ENCODE results near the gene PDK3. TPM values are rescaled to one million over a fixed set of nuclear protein-coding genes. Genes with fewer than 3 reads are reported as not detected.

PDK3 gene
- total RNA-seq, 1 experiment from 2014 or later: 47.3 TPM

- H4K5ac ChIP-seq (ENCODE audit: insufficient read length, low read depth, low read length): no peak overlapping the region
- no peak overlapping the region for H2BK120ac ChIP-seq (ENCODE audit: low read depth, low read length, poor library complexity, severe bottlenecking)
- no peak overlapping the region; the same call in 1 of the 2 replicates for H3K4ac ChIP-seq (ENCODE audit: low read depth, low read length)
- H3K27ac Mint-ChIP-seq: peak overlapping the region; percentile 89 to 96 (median 93); a peak in 6 of 7 replicates
- H4K20me1 ChIP-seq (ENCODE audit: control insufficient read depth, insufficient read depth, insufficient read length): no peaks in the 10 kb centered on the region
- H2BK12ac ChIP-seq (ENCODE audit: insufficient read length, low read depth, low read length): no peak overlapping the region
- no peak for DNase-seq
- no peak overlapping the region for H2AK5ac ChIP-seq (ENCODE audit: insufficient read length, low read length)
- H3K23ac ChIP-seq (ENCODE audit: insufficient read length, low read depth, low read length): no peak overlapping the region
- H4K91ac ChIP-seq (ENCODE audit: insufficient read length, low read depth, low read length): no peak overlapping the region
- no CpG with 5 or more reads among the region's 5 CpGs for WGBS (ENCODE audit: extremely low coverage, insufficient read length, low lambda C conversion rate)
- no peak overlapping the region for H4K8ac ChIP-seq (replicated peaks; ENCODE audit: insufficient read length, low read depth, low read length)
- H3K9ac ChIP-seq (ENCODE audit: extremely low read depth, insufficient read length, low read length): peak overlapping the region; percentile 80
- H3K27me3 Mint-ChIP-seq (ENCODE audit: low read depth): peaks cover 2% of the 10 kb centered on the region
- no peak overlapping the region for H3T11ph ChIP-seq (ENCODE audit: low read length)
- peak overlapping the region; percentile 81 to 89 for H3K4me3 Mint-ChIP-seq
- peaks cover 4% of the 10 kb centered on the region; the same call in 1 of the 2 replicates for H3K4me1 ChIP-seq (ENCODE audit: insufficient read depth, low read length)
- H3K23me2 ChIP-seq (ENCODE audit: insufficient read length, low read depth, low read length, poor library complexity, severe bottlenecking): peaks cover 15% of the 10 kb centered on the region
- H3K79me1 ChIP-seq (ENCODE audit: insufficient read depth, low read depth, low read length, poor library complexity, severe bottlenecking): no peaks in the 10 kb centered on the region
- no peaks in the 10 kb centered on the region for H3K79me2 ChIP-seq (ENCODE audit: insufficient read depth, low read length)
- H2BK5ac ChIP-seq (ENCODE audit: insufficient read length, low read length): no peak overlapping the region
- H3K36me3 Mint-ChIP-seq (ENCODE audit: insufficient read depth in 1 of 3, low read depth in 3 of 3): peaks cover 0 to 4% (median 0%) of the 10 kb centered on the region in 3 experiments; a peak in 1 of 7 replicates
- H3K14ac ChIP-seq (ENCODE audit: insufficient read depth, low read length): peak overlapping the region; percentile 85; the same call in 1 of the 2 replicates
- H3K9me3 ChIP-seq (ENCODE audit: control insufficient read depth, low read depth, low read length): no peaks in the 10 kb centered on the region
- no peak overlapping the region for H2AFZ ChIP-seq (ENCODE audit: low read length)
- TF ChIP-seq, protein P1, sequence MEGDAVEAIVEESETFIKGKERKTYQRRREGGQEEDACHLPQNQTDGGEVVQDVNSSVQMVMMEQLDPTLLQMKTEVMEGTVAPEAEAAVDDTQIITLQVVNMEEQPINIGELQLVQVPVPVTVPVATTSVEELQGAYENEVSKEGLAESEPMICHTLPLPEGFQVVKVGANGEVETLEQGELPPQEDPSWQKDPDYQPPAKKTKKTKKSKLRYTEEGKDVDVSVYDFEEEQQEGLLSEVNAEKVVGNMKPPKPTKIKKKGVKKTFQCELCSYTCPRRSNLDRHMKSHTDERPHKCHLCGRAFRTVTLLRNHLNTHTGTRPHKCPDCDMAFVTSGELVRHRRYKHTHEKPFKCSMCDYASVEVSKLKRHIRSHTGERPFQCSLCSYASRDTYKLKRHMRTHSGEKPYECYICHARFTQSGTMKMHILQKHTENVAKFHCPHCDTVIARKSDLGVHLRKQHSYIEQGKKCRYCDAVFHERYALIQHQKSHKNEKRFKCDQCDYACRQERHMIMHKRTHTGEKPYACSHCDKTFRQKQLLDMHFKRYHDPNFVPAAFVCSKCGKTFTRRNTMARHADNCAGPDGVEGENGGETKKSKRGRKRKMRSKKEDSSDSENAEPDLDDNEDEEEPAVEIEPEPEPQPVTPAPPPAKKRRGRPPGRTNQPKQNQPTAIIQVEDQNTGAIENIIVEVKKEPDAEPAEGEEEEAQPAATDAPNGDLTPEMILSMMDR (conservative IDR thresholded peaks at IDR 0.05): no peak
- H3K4me2 ChIP-seq (ENCODE audit: insufficient read depth, insufficient read length, low read length): peak overlapping the region; percentile 89
- H3K4me1 Mint-ChIP-seq: peaks cover 26 to 31% of the 10 kb centered on the region in 2 experiments
- H3K9me3 Mint-ChIP-seq: no peaks in the 10 kb centered on the region
- peak overlapping the region; percentile 43 for H3K27ac ChIP-seq (ENCODE audit: insufficient read length, low read depth, low read length)
- no peak overlapping the region for H3K56ac ChIP-seq (ENCODE audit: insufficient read length, low read depth, low read length)
- H3K18ac ChIP-seq (ENCODE audit: insufficient read length, low read depth, low read length): peak overlapping the region; percentile 83
- no peaks in the 10 kb centered on the region for H3K27me3 ChIP-seq (ENCODE audit: insufficient read depth, low read length)
- no peak overlapping the region for H2BK20ac ChIP-seq (ENCODE audit: low read depth, low read length, poor library complexity, severe bottlenecking)
- no peak overlapping the region for H2BK15ac ChIP-seq (ENCODE audit: low read depth, low read length)
These were observed 619 bp upstream of the PDK3 start for GRCh38 chrX:24464498-24464835.

Measured in H9 (cell line).